HG02623 (cell line): ENCODE results near the gene CD37.
"Not testable (repeated sequence)": the region's sequence is repeated elsewhere in the genome, so short reads cannot be mapped to it uniquely, and the experiment has no call there.

Source experiments
- ATAC-seq: cut with Tn5 transposase; IDR thresholded peaks from one replicate; pipeline ENCODE4 v1.9.1; 2021; ENCODE audit warnings: moderate library complexity; ENCODE audit not compliant: unreplicated experiment

CD37 gene

GRCh38 chr19:49335071-49335783 lies at the start of gene CD37:
Gene CD37, plus strand, starts transcription at chr19:49335406. Its CDS starts 135 bp downstream, at chr19:49335541.
- no peak for ATAC-seq

GRCh38 chr19:49287141-49287770 lies 48.0 kb upstream of the CD37 start:
- no peak for ATAC-seq

DNA sequence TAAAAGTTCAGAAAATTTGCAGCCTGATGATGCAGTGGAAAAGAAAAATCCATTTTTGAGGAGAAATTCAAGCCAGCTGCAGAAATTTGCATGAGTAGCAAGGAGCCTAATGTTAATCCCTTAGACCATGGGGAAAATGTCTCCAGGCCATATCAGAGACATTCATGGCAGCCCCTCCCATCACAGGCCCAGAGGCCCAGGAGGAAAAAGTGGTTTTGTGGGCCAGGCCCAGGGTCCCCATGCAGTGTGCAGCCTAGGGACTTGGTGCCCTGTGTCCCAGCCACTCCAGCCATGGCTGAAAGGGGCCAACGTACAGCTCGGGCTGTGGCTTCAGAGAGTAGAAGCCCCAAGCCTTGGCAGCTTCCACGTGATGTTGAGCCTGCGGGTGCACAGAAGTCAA lies 47.0 kb upstream of the CD37 start:
- ATAC-seq = not testable (repeated sequence)

GRCh38 chr19:49289286-49289685 lies 45.9 kb upstream of the CD37 start:
- not testable (repeated sequence) for ATAC-seq

DNA sequence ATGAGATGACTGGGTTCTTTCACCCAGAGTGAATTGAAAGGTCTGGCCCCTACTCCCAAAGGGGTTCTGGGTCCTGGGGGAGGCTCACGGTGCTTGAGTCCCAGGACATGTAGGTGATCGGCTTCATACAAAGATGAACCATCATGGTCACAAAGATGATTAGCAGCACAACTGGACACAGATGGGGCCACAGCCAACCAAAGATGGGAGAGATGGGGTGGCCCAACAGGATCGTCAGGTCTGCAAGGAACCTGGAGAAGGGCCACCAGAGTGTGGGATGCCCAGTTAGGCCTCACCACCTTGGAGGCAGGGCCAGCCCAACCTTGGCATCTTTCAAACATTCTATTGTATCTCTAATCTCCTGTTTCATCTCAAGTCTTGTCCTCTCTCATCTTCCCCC lies 44.7 kb upstream of the CD37 start:
- ATAC-seq = no peak

GRCh38 chr19:49294401-49294800 lies 40.8 kb upstream of the CD37 start:
- ATAC-seq = no peak

DNA sequence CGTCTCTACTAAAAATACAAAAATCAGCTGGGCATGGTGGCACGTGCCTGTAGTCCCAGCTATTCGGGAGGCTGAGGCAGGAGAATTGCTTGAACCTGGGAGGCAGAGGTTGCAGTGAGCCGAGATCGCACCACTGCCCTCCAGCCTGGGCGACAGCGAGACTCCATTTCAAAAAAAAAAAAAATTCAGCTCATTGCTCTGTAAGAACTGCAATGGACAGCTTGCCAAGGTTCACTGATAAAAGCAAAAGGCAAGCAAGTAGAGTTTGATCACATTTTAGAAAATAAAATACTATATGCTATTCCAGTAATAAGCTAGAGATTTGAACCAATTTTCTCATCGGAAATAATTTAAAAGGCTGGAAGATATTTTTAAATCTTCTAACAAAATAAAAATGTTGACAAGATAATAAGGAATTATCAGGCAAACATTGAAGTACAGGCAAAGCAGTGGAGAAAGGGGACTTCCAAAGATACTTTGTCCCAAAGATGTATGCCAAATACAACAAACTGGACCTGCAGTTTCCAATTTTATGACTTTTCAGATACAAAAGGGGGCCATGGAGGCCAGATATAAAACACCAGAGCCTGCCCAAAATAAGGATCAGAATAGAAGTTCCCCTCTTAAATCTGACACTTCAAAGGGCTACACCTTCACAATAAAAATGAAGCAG lies 39.9 kb upstream of the CD37 start:
- no peak for ATAC-seq

GRCh38 chr19:49297403-49297802 lies 37.8 kb upstream of the CD37 start:
- ATAC-seq = no peak

GRCh38 chr19:49298653-49299052 lies 36.6 kb upstream of the CD37 start:
- ATAC-seq = not testable (repeated sequence)

DNA sequence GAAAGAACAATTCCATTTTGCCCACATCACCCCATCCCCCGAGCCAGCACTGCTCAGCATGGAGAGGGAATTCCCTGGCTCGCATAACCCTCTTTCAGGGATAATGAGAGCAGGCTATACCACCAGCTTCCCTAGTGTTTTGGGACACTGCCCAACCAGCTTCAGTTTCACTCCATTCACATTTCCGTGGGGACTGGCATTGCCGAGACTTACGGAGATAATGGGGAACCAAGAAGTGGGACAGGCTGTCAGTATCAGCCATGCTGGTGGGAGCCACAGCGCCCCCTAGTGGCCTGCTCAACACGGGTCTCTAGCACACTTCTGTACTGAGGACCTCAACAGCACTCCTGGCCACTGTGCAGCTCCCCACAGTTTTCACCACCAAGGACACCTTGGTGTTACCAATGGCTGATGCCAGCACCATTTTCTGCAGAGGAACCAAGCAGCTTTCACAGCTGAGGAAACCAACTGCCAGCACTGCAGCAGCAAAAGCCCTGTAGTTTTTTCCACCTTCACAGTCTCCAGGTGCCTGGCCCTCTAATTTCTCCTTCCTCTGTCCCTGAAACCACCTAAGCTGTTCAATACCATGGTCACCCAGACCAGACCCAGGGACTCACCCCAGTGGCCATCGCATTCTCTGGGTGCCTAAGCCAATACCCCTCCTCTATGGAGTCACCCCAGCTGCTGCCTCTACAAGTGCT lies 33.9 kb upstream of the CD37 start:
- ATAC-seq = no peak

DNA sequence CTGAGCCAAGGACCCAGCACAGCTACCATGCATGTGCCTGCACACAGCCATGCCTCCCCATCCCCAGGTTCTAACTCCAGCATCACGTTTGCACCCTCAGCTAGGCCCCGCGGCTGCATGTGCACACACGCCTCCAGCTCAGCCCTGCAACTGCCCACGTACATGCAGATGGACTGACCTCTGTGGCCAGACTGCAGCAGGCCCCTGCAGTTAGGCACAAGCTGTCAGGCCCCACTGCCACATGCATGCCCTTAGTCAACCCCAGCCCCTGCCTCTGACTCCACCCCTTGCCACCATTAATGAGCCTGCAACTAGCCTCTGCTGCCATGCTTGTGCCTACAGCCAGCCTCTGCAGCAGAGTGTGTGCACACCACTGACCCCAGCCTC lies 33.3 kb upstream of the CD37 start:
- ATAC-seq = no peak

DNA sequence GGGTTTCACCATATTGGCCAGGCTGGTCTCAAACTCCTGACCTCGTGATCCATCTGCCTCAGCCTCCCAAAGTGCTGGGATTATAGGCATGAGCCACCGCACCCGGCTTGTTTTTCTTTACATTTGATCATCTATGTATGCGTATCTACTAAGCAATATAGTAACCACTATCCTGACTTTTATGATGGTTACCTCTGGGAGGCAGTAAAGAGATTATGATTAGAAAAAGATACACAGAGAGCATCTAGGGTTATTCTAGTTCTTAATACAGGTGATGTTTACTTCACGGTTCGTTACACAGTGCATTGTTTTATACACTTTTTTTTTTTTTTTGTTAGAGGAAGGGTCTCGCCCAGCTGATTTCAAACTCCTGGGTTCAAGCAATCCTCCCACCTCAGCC lies 28.5 kb upstream of the CD37 start:
- not testable (repeated sequence) for ATAC-seq

- no peak for ATAC-seq
Observed at GRCh38 chr19:49309087-49309486, 26.1 kb upstream of the CD37 start.

GRCh38 chr19:49315111-49315510 lies 20.1 kb upstream of the CD37 start:
- ATAC-seq = no peak

DNA sequence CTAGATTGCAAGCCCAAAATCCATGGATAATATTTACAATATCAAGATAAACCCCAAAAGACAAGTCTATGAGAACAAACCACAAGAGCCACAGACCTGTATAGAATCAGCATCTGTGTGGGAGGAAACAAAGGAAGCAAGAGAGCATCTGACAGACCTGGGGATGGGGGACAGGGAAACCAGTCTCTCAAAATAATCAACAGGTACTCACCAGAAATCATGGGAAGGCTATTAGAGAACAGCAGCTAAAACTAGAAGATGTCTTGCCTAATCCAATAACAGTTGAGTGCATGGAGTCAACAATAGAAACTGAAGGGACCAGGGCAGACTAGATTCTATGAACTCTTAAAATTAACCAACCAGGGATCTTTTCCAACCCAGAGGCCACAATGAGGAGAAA lies 18.9 kb upstream of the CD37 start:
- no peak for ATAC-seq

DNA sequence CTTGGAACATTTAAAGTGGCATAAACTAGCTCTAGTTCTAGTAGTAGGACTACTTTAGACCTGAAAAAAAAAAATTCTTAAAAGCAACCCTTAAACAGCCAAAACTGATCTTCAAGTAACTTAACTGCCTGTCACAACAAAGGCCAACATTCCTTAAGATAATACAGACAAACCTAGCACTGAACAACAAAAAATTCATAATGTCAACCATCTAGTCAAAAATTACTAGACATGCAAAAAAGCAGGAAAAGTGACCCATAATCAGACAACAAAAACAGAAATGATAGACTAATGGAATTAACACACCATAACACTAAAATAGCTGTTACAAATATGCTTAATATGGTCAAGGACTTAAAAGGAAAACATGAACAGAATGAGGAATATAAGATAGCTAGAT lies 16.9 kb upstream of the CD37 start:
- ATAC-seq = no peak

DNA sequence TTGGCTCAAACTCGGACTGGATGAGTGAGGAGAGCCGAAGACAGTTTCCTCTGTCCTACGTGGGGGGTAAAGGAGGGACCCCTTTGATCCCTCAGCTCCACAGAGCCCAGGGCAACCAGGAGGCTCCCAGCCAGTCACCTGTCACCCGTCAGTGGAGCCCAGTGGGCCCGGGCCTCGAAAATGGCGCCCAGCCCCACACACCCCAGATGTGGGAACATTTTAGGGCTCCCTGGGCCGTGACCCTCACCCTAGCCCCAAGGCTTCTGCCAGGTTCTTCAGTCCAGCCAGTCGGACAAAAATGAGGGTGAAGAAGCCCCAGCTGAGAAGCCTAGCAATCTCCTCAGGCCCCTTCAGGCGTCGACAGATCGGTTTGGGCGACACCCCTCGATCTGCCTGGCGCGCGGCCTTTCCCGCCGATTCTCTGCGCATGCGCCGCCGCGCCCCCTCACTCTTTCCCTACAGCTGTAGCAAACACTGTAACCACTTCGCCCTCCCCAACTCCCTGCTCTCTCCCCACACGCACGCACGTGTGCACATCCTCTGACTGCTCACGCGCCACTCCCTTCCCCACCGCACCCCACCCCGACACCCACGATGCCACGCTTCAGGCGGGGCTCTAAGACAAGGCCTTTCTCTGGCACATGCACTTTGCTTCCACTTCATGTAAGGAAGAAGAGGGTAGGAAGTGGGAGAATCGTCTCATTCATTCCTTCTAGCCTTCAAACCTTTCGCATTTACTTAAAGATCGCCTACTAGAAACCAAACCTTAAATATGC lies 10.2 kb upstream of the CD37 start, which contains the start of gene SLC6A16:
Gene SLC6A16 (minus strand): TSS at position 391 of the 776 bp plus-strand sequence. CDS start 13,844 bp downstream, outside the sequence.
- no peak for ATAC-seq

DNA sequence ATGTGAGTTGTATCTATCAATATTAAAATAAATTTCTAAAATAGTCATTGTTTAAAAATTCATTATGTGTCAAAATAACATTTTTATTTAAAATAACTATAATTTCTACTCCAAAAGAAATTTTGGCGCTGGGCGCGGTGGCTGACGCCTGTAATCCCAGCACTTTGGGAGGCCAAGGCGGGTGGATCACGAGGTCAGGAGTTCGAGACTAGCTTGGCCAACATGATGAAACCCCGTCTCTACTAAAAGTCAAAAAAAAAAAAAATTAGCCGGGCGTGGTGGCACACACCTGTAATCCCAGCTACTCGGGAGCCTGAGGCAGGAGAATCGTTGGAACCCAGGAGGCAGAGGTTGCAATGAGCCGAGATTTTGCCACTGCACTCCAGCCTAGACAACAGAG lies 9.4 kb upstream of the CD37 start:
- not testable (repeated sequence) for ATAC-seq

- ATAC-seq = no peak
Observed at GRCh38 chr19:49326165-49326704, 9.0 kb upstream of the CD37 start.

- ATAC-seq = no peak
Observed at GRCh38 chr19:49327878-49328544, 7.2 kb upstream of the CD37 start.
